ENCODE results near the gene INSL3.

Gene INSL3

GRCh38 chr19:17821190-17821589, at the start of gene INSL3:
Gene INSL3 (minus strand): TSS chr19:17821519. CDS start chr19:17821506, 13 bp downstream.
- H3K9me3 Mint-ChIP-seq = no peaks in the 10 kb centered on the region
- DNase-seq (no peak), ATAC-seq (replicated peaks) (no peak)
- H3K27me3 Mint-ChIP-seq = no peaks in the 10 kb centered on the region
- H3K4me3 Mint-ChIP-seq = no peak within 1 kb of the TSS
- H3K36me3 Mint-ChIP-seq = peaks cover 14 to 18% of the 10 kb centered on the region in 2 donors
- H3K4me1 Mint-ChIP-seq = peaks cover 0 to 6% of the 10 kb centered on the region in 2 donors
- no peak within 1 kb of the TSS for H3K27ac Mint-ChIP-seq

GRCh38 chr19:17869114-17869608, 47.8 kb upstream of the INSL3 start:
- peak overlapping the region; percentile 40 for H3K27ac Mint-ChIP-seq

GRCh38 chr19:17868669-17869068, 47.4 kb upstream of the INSL3 start:
- peaks cover 11 to 23% of the 10 kb centered on the region in 2 donors for H3K27me3 Mint-ChIP-seq
- ATAC-seq (replicated peaks) (no peak), DNase-seq (no peak)
- no peaks in the 10 kb centered on the region for H3K9me3 Mint-ChIP-seq
- H3K4me1 Mint-ChIP-seq = peaks cover 11 to 27% of the 10 kb centered on the region in 2 donors
- peaks cover 6 to 28% of the 10 kb centered on the region in 2 donors for H3K36me3 Mint-ChIP-seq
- no peak overlapping the region for H3K4me3 Mint-ChIP-seq
- H3K27ac Mint-ChIP-seq = peak overlapping the region; percentile 40

More at GRCh38 chr19:17869114-17869608, 47.8 kb upstream of the INSL3 start:
- ATAC-seq (replicated peaks) (no peak), DNase-seq (no peak)
- peaks cover 8 to 25% of the 10 kb centered on the region in 2 donors for H3K4me1 Mint-ChIP-seq
- no peak overlapping the region for H3K4me3 Mint-ChIP-seq
- peaks cover 11 to 23% of the 10 kb centered on the region in 2 donors for H3K27me3 Mint-ChIP-seq
- H3K36me3 Mint-ChIP-seq = peaks cover 2 to 23% of the 10 kb centered on the region in 2 donors
- H3K9me3 Mint-ChIP-seq = no peaks in the 10 kb centered on the region

- H3K27ac Mint-ChIP-seq = no peak overlapping the region
- peaks cover 11 to 16% of the 10 kb centered on the region in 2 donors for H3K27me3 Mint-ChIP-seq
- no peak for ATAC-seq (replicated peaks)
- peaks cover 17 to 43% of the 10 kb centered on the region in 2 donors for H3K36me3 Mint-ChIP-seq
- H3K4me3 Mint-ChIP-seq = no peak overlapping the region
- H3K9me3 Mint-ChIP-seq = no peaks in the 10 kb centered on the region
- peaks cover 16 to 31% of the 10 kb centered on the region in 2 donors for H3K4me1 Mint-ChIP-seq
- DNase-seq = no peak
These were observed 45.7 kb upstream of the INSL3 start for GRCh38 chr19:17866964-17867486.

GRCh38 chr19:17866312-17866963, 45.1 kb upstream of the INSL3 start:
- Mint-ChIP-seq H3K4me1 (peaks cover 18 to 32% of the 10 kb centered on the region in 2 donors), H3K36me3 (peaks cover 23 to 49% of the 10 kb centered on the region in 2 donors), H3K4me3 (peak overlapping the region; percentile 11 to 25), H3K9me3 (no peaks in the 10 kb centered on the region), H3K27me3 (peaks cover 6 to 10% of the 10 kb centered on the region in 2 donors), H3K27ac (peak overlapping the region; percentile 81)
- DNase-seq (no peak), ATAC-seq (replicated peaks) (no peak)

- H3K4me3 Mint-ChIP-seq = peak overlapping the region; percentile 14 to 25
- peaks cover 31 to 57% of the 10 kb centered on the region in 2 donors for H3K36me3 Mint-ChIP-seq
- ATAC-seq (replicated peaks) = peak; percentile 10
- H3K9me3 Mint-ChIP-seq = no peaks in the 10 kb centered on the region
- H3K27ac Mint-ChIP-seq = peak overlapping the region; percentile 81
- H3K4me1 Mint-ChIP-seq = peaks cover 24 to 38% of the 10 kb centered on the region in 2 donors
- DNase-seq = no peak
- peaks cover 1 to 2% of the 10 kb centered on the region in 2 donors for H3K27me3 Mint-ChIP-seq
These were observed 44.3 kb upstream of the INSL3 start for GRCh38 chr19:17865364-17866311.

GRCh38 chr19:17863520-17864182, 42.3 kb upstream of the INSL3 start:
- no peak for ATAC-seq (replicated peaks)
- Mint-ChIP-seq H3K27me3 (no peaks in the 10 kb centered on the region), H3K4me1 (peaks cover 31 to 45% of the 10 kb centered on the region in 2 donors), H3K9me3 (no peaks in the 10 kb centered on the region), H3K4me3 (peak overlapping the region; percentile 8 to 45), H3K36me3 (peaks cover 42 to 70% of the 10 kb centered on the region in 2 donors), H3K27ac (peak overlapping the region; percentile 100)
- DNase-seq = no peak

- Mint-ChIP-seq H3K4me1 (peaks cover 31 to 45% of the 10 kb centered on the region in 2 donors), H3K9me3 (no peaks in the 10 kb centered on the region), H3K27me3 (no peaks in the 10 kb centered on the region), H3K27ac (peak overlapping the region; percentile 100), H3K36me3 (peaks cover 42 to 70% of the 10 kb centered on the region in 2 donors), H3K4me3 (peak overlapping the region; percentile 96 to 100)
- ATAC-seq (replicated peaks) = peak in 1 of 2 donors; percentile 7
- peak; percentile 42 for DNase-seq
These were observed 41.6 kb upstream of the INSL3 start for GRCh38 chr19:17862711-17863519.

GRCh38 chr19:17861542-17862402, 40.5 kb upstream of the INSL3 start:
- Mint-ChIP-seq H3K36me3 (peaks cover 42 to 70% of the 10 kb centered on the region in 2 donors), H3K9me3 (no peaks in the 10 kb centered on the region), H3K4me1 (peaks cover 31 to 45% of the 10 kb centered on the region in 2 donors), H3K4me3 (peak overlapping the region; percentile 96 to 100), H3K27me3 (no peaks in the 10 kb centered on the region), H3K27ac (peak overlapping the region; percentile 100)
- DNase-seq = no peak
- no peak for ATAC-seq (replicated peaks)

GRCh38 chr19:17860993-17861360, 39.7 kb upstream of the INSL3 start:
- H3K27ac Mint-ChIP-seq = peak overlapping the region; percentile 100
- H3K36me3 Mint-ChIP-seq = peaks cover 42 to 62% of the 10 kb centered on the region in 2 donors
- H3K4me3 Mint-ChIP-seq = peak overlapping the region; percentile 96 to 100
- H3K4me1 Mint-ChIP-seq = peaks cover 30 to 45% of the 10 kb centered on the region in 2 donors
- ATAC-seq (replicated peaks) (no peak), DNase-seq (no peak)
- H3K9me3 Mint-ChIP-seq = no peaks in the 10 kb centered on the region
- H3K27me3 Mint-ChIP-seq = no peaks in the 10 kb centered on the region

- peaks cover 29 to 49% of the 10 kb centered on the region in 2 donors for H3K4me1 Mint-ChIP-seq
- H3K4me3 Mint-ChIP-seq = peak overlapping the region; percentile 96 to 100
- DNase-seq (no peak), ATAC-seq (replicated peaks) (no peak)
- no peaks in the 10 kb centered on the region for H3K9me3 Mint-ChIP-seq
- no peaks in the 10 kb centered on the region for H3K27me3 Mint-ChIP-seq
- H3K36me3 Mint-ChIP-seq = peaks cover 42 to 57% of the 10 kb centered on the region in 2 donors
- peak overlapping the region; percentile 100 for H3K27ac Mint-ChIP-seq
These were observed 39.1 kb upstream of the INSL3 start for GRCh38 chr19:17860331-17860992.
